Measurements from ENCODE around the gene LDHB.
A peak's percentile ranks its signal among the peaks of the same experiment; 100 is the strongest.
"Not testable (repeated sequence)": the region's sequence is repeated elsewhere in the genome, so short reads cannot be mapped to it uniquely, and the experiment has no call there.

The LDHB gene

DNA sequence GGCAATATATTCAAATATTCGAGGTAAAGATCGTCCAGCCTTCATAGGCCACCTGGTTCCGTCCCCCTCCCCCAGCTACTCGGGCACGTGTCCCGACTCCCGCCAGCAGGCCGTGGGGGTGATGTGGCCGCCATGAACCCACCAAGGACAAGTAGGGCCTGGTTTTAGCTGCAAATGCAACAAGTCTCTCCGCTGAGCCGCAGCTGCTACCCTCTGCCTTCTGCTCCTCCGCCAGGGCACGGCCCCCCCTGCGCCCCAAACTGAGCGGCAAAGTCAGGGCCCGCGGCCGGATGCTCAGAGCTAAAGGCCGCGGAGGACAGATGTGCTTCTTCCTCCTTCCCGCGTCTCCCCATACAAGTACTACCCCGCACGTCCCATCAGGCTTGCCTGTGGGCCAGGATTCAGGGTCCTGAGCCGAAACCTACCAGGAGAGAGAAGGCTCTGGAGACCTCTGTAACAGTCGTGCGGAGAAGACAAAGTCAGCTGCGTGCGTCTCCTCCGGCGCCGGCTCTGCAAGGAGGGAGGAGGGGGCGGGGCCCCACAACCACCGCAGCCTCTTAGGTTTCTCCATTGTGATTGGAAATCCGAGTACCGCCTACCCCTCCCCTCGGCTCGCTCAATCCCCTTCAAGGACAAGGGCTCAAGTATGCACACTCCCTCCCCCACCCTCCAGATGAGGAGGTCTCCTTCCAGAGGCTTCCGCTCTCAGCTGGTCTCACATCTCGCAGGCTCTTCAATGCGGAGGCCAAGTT lies at the start of gene LDHB:
LDHB (minus strand) TSS at position 517 of the 752 bp plus-strand sequence. CDS start 3,171 bp downstream, outside the sequence.
- peak; percentile 89 for DNase-seq (ENCODE audit: low read depth)

DNA sequence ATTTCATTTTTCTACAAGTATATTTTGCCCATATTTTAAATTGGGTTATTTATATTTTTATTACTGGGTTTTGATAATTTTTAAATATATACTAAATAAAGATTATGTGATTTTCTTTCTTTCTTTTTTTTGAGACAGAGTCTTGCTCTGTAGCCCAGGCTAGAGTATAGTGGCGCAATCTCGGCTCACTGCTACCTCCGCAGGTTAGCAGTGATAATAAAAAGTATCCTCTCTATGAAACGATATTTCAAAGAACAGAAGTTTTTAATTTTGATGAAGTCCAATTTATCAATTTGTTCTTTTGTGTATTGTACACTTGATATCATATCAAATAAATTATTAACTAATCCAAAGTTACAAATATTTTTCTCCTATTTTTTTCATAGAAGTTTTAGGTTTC lies 47.2 kb upstream of the LDHB start:
- no peak for DNase-seq (ENCODE audit: low read depth)

DNA sequence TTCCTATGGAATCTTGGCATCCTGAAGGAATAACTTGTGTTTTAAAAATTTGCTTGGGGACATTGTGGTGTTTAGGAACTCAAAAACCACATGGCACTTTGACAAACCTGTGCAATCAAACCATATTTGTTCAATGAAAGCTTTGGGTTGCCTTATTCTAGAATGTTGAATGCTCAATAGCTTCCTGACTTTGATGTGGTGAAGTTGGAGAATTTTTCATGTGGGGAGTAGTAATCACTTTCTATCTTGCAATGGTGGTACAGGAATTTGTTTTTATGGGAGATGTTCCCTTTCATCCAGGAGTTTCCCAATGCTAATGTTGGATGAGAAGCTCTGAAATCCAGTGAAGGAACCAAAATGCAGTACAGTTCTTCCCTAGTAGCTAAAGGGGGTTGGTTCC lies 42.2 kb upstream of the LDHB start:
- no peak for DNase-seq (ENCODE audit: low read depth)

DNA sequence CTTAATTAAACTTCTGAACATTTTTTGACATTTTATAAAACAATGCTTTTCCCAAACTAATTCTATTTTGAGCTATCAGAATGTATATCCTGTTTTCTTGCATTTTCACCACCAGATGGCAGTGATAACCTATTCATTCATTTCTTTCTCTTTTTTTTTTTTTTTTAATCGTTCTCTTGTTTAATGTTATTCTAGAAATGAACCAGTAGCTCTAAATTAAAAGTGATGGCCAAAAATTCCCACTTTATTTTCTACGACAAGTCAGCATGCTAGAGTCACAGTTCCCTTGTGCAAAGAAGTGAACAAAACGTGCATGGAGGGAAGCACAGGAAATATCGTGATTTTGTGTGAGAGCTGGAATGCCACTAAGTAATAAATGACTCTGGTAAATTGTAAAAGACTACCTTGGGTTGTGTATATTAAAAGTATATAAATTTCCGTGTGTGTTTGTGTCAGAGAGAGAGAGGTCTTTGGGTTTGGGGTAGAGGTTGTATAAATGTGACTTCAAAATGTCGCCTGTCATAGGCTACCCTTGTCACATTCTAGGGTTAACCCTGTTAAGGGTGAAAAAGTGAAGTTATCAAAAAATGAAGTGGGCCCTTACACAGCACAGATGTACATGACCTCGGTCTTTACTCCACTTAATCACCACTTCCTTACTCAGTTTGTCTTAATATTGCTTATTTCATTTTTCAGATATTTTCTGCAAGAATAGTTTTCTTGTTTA lies 40.4 kb upstream of the LDHB start:
- DNase-seq (ENCODE audit: low read depth) = no peak

DNA sequence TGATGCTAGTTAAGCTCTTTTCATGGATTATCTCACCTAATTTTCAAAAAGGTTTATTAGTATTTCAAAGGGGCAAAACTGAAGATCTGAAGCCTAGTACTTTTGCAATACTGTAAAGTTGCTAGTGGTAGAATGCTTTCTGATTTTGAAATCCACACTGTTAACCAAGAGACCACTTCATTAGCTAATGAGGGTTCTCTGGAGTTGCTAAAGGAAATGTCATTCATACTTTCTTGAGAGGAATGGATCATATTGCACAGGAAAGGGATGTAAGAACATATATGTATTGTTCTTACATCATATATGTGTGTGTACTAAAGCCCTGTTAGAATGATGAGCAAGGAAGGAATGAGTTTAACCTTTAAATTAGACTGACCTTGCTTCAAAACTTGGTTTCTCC lies 39.0 kb upstream of the LDHB start:
- no peak for DNase-seq (ENCODE audit: low read depth)

DNA sequence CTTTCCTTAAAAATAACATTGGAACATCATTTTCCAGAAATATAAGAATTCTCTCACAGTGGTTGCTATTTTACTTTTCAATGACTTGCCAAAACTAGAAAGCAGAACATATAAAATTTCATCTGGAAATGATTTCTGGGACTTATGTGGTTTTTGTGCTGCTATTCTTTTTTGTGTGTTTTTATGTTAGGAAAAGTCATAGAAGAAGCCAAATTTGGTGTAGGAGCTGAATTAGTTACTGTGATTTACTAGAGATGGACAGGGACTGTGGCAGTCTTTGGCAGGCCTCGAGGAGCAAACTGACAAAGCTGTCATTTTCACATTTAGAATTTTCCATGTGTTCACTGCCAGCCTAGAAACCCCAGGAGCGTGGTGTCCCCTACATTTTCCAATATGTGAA lies 38.3 kb upstream of the LDHB start:
- no peak for DNase-seq (ENCODE audit: low read depth)

DNA sequence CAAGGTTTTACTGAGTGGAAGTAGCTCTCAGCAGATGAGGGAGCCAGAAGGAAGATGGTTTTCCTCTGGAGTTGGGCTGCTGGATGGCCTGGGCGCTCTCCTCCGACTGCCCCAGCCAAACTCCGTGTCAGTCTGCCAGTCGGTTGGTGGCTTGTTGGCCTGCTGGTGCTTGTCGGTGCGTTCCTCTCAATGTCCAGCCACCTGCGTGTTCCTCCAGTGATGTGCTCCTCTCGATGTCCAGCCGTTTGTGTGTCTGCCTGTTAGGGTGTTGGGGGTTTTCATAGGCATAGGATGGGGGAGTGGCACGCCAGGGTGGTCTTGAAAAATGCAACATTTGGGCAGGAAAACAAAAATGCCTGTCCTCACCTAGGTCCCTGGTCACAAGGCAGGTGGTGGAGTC lies 37.0 kb upstream of the LDHB start:
- DNase-seq (ENCODE audit: low read depth) = no peak

DNA sequence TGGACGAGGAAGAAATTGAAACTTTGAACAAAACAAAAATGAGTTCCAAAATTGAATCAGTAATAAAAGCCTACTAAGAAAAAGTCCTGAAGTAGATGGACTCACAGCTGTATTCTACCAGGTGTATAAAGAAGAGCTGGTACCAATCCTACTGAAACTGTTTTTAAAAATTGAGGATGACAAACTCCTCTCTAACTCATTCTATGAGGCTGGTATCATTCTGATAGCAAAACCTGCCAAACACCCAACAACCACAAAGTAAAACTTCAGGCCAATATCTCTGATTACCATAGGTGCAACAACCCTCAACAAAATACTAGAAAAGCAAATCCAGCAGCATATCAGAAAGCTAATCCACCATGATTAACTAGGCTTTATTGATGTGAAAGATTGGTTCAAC lies 33.9 kb upstream of the LDHB start:
- no peak for DNase-seq (ENCODE audit: low read depth)

DNA sequence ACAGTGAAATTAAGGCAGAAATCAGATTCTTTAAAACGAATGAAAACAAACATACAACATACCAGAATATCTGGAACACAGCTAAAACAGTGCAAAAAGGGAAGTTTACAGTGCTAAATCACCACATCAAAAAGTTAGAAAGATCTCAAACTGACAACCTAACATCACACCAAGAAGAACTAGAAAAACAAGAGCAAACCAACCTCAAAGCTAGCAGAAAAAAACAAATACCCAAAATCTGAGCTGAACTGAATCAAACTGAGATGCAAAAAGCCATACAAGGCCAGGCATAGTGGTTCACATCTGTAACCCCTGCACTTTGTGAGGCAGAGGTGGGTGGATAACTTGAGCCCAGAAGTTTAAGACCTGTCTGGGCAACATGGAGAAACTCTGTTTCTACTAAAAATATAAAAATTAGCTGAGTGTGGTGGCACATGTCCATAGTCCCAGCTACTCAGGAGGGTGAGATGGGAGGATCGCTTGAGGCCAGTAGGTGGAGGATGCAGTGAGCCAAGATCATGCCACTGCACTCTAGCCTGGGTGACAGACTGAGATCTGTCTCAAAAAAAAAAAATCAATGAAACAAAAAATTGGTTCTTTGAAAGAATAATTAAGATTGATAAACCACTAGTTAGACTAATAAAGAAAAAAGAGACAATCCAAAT lies 33.2 kb upstream of the LDHB start:
- no peak for DNase-seq (ENCODE audit: low read depth)

DNA sequence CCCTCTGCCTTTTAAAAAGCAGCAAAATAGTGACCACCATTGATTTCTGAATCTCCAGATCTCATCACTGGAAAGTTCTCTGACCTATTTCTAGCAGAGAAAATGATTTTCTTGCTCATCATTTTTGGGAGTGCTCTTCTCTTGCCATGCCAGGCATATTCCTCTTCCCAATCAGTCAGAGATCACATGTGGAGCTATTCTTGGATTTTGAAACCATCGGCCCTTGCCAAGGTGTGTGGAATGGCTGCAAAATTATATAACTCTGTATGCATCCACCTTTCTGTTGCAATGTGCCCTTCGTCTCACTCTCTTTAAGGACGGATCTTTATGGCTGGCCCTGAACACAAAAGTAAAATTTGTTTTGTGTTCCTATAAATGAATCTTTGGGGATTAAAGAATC lies 25.5 kb upstream of the LDHB start:
- DNase-seq (ENCODE audit: low read depth) = no peak

DNA sequence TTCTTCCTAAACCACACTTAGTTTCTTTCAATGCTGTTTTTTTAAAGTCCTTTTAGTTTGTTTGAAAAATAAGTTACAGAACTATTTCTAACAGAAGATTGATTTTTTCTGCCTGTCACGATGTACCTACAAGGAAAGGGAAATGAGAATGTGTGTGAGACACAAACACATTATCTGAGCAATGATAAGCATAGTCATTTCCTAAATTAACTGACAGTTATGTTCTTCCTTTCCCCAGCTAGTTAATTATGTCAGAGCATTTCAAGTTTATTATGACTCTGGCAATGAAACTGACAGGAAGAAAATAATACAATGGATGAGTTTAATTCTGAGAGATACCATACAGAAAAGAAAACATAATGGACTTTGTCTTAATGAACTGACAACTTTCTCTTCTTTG lies 21.3 kb upstream of the LDHB start:
- no peak for DNase-seq (ENCODE audit: low read depth)

DNA sequence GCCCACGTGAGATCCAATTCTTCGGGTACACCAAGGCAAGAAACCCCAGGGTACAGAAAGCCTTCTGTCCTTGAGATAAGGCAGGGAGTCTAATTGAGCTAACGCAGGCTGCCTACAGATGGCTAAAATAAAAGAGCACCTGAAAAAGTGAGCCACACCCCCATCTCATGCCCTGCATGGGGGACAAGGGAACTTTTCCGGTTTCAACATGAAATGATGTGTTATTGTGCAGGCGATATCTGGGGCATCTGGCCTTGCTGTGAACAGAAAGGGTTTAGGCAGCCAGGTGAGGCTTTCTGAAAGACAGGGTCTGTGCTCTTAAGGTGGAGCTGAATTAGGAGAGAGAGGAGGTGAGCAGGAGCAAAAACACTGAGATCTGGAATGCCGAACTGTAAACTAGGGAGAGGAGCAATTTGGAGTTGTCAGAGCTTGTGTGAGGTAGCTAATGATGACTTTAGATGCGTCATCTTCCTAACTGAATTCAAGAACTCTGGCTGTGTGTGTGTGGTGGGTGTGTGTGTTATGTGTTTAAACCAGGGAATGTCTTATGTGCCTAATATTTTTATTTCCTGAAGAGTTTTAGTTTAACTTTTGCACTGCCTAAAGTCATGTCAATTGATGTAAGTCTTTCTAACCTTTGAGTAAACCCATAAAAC lies 20.1 kb upstream of the LDHB start:
- no peak for DNase-seq (ENCODE audit: low read depth)

DNA sequence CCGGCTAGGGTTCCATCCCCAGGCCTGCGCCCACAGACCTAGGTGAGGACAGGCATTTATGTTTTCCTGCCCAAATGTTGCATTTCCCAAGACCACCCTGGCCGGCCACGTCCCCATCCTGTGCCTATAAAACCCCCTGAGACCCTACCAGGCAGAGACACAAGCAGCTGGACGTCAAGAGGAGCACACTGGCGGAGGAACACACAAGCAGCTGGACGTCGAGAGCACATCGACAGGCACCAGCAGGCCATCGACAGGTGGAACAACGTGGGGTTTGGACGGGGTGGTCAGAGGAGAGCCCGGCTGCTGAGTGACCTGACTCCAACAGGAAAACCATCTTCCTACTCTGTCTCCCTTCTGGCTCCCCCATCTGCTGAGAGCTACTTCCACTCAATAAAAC lies 19.6 kb upstream of the LDHB start:
- no peak for DNase-seq (ENCODE audit: low read depth)

DNA sequence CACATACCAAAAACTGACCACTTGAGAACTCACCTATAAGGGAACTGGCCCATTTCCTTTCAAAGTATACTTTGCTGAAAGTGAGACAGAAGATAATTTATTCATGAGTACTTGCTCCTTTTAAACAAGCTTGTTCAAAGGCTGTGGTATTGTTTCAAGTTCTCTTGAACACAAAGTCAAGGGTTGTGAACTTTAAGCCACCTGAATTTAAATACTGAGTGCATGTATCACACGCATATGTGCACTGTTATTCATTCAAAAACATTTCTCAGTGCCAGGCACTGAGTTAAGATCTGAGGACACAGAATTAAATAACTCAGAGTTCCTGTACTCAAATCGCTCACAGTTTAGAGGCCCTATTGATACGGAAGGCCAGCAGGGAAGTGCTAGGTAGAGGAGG lies 19.1 kb upstream of the LDHB start:
- no peak for DNase-seq (ENCODE audit: low read depth)

DNA sequence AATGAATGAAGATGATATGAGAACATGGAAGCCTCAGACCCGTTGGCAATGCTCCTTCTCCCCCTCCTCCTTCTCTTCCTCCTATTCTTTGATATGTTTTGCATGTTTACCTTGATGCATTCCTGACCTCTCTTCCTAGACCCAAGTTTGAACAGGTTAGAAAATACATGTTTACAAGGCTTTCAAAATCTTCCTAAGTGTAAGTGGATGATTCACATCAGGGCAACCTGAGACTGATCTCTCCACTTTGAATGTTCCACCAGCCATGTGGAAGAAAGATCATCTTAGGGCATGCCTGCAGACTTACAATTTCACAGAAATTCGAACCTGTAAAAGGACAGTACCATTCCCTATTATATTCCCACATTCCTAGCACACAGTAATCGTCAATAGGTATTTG lies 18.0 kb upstream of the LDHB start:
- no peak for DNase-seq (ENCODE audit: low read depth)

DNA sequence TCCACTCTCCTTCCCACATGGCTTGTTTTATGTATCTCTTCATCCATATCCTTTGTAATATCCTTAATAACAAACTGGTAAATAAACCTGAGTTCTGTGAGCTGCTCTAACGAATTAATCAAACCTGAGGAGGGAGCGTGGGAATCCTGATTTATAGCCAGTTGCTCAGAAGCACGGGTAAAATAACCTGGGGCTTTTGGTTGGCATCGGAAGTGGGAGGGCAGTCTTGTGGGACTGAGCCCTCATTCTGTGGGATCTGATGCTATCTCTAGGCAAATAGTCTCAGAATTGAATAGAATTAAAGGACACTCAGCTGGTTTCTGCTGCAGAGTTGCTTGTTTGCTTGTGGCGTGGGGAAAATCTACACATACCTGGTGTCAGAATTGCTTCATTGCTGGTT lies 17.5 kb upstream of the LDHB start:
- DNase-seq (ENCODE audit: low read depth) = no peak

DNA sequence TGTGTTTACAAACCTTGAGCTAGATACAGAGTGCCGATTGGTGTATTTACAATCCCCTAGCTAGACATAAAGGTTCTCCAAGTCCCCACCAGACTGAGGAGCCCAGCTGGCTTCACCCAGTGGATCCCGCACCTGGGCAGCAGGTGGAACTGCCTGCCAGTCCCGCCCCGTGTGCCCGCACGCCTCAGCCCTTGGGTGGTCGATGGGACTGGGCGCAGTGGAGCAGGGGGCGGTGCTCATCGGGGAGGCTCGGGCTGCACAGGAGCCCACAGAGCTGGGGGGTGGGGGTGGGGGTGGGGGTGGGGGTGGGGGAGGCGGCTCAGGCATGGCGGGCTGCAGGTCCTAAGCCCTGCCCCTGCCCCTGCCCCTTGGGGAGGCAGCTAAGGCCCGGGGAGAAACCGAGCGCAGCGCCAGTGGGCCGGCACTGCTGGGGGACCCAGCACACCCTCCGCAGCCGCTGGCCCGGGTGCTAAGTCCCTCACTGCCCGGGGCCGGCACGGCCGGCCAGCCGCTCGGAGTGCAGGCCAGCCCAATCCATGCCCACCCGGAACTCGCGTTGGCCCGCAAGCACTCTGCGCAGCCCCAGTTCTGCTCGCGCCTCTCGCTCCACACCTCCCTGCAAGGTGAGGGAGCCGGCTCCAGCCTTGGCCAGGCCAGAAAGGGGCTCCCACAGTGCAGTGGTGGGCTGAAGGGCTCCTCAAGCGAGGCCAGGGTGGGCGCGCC lies 16.3 kb upstream of the LDHB start:
- not testable (repeated sequence) for DNase-seq (ENCODE audit: low read depth)

DNA sequence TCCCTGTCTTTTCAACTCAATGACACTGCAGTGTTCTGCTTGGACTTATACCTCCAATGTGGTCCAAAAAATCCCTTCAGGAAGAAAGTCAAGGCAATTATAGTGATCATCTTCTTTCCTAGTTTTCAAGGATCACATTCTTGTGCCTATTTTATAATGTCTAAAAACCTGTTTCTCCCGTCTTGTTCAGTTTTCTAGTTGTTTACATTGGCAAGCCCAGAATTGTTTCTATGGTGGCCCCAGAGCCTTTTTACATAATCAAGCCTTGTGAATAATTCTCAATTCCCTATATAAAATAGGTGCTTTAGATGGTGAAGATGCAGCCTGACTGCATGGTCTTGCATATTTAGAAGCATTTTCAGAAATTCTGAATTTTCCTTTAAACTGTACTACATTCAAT lies 14.5 kb upstream of the LDHB start:
- no peak for DNase-seq (ENCODE audit: low read depth)

DNA sequence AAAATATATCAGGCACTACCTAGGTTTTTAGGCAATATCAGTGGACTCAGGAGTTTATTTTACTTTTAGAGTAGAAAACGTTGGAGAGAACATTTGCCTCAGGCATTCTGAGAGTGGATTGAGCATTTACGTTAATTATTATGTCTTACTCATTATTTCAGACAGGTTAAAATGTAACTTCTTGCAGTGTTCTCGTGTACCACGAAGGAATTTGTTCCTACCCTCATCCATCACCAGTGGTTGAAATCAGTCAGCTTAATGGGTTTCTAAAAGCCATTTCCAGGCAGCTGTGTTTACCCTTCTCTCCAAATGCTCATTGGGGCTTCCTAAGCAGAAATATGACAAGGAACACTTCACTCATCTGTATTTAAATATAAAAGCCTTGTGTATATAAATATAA lies 9.1 kb upstream of the LDHB start:
- no peak for DNase-seq (ENCODE audit: low read depth)

DNA sequence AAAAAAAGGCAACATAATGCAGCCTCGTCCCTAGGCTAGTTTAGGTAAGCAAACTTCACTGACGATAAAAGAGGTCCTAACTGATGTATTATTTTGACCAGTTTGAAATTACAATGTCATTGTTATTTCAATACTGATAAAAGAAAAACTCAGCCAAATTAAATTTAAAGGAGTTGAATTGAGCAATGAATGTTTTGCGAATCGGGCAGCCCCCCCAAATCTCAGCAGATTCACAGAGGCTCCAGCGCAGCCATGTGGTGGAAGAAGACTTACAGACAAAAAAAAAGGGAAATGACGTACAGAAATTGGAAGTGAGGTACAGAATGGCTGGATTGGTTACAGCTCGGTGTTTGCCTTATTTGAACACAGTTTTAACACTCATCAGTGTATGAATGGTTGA lies 8.2 kb upstream of the LDHB start:
- DNase-seq (ENCODE audit: low read depth) = no peak

DNA sequence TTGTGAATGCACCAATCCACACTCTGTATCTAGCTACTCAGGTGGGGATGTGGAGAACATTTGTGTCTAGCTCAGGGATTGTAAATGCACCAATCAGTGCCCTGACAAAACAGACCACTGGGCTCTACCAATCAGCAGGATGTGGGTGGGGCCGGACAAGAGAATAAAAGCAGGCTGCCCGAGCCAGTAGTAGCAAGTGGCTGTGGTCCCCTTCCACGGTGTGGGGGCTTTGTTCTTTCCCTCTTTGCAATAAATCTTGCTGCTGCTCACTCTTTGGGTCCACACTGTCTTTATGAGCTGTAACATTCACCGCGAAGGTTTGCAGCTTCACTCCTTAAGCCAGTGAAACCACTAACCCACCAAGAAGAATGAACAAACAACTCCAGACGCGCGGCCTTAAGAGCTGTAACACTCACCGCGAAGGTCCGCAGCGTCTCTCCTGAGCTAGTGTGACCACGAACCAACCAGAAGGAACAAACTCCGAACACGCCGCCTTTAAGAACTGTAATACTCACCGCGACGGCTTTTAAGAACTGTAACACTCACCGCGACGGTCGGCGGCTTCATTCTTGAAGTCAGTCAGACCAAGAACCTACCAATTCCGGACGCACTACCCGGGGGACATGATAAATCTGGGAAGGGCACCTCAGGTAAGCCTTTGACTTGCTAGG lies 4.6 kb upstream of the LDHB start:
- DNase-seq (ENCODE audit: low read depth) = no peak
